ENCODE measurements around the gene NFKB2. TPM values are rescaled to one million over a fixed set of nuclear protein-coding genes. Genes with fewer than 3 reads are reported as not detected.

Gene NFKB2
- total RNA-seq, 4 donors from 2014 or later, result 6.5 to 22.9 (median 19.2) TPM

- Histone ChIP-seq H3K9me3 (no peaks in the 10 kb centered on the region), H3K27me3 (peaks cover 0 to 9% of the 10 kb centered on the region in 2 donors), H3K27ac (peak overlapping the region in 3 of 4 donors; percentile 31 to 77 (median 55)), H3K4me1 (peaks cover 0 to 28% (median 11%) of the 10 kb centered on the region in 4 donors), H3K36me3 (no peaks in the 10 kb centered on the region), H3K4me3 (peak overlapping the region; percentile 28 to 56 (median 50))
- DNase-seq, result no peak
- TF ChIP-seq POLR2A (IDR thresholded peaks at IDR 0.05), result no peak
- TF ChIP-seq CTCF (IDR thresholded peaks at IDR 0.05), result no peak
Observed at GRCh38 chr10:102409604-102410428, 14.3 kb downstream of the NFKB2 start.

- Histone ChIP-seq H3K9me3 (no peaks in the 10 kb centered on the region), H3K4me3 (peak overlapping the region; percentile 0 to 56 (median 40)), H3K36me3 (no peaks in the 10 kb centered on the region), H3K27ac (peak overlapping the region in 3 of 4 donors; percentile 17 to 77 (median 55)), H3K27me3 (peaks cover 0 to 9% of the 10 kb centered on the region in 2 donors), H3K4me1 (peaks cover 0 to 28% (median 11%) of the 10 kb centered on the region in 4 donors)
- DNase-seq, result no peak
- no peak for TF ChIP-seq CTCF (IDR thresholded peaks at IDR 0.05)
- TF ChIP-seq POLR2A (IDR thresholded peaks at IDR 0.05), result no peak
Observed at GRCh38 chr10:102410429-102411073, 15.0 kb downstream of the NFKB2 start.

GRCh38 chr10:102411341-102412255 lies 16.1 kb downstream of the NFKB2 start:
- Histone ChIP-seq H3K27ac (no peak overlapping the region), H3K36me3 (no peaks in the 10 kb centered on the region), H3K4me3 (no peak overlapping the region), H3K4me1 (peaks cover 0 to 28% (median 11%) of the 10 kb centered on the region in 4 donors), H3K9me3 (no peaks in the 10 kb centered on the region), H3K27me3 (peaks cover 0 to 9% of the 10 kb centered on the region in 2 donors)
- DNase-seq, result no peak
- TF ChIP-seq POLR2A (IDR thresholded peaks at IDR 0.05), result no peak
- no peak for TF ChIP-seq CTCF (IDR thresholded peaks at IDR 0.05)

- Histone ChIP-seq H3K36me3 (no peaks in the 10 kb centered on the region), H3K27me3 (peaks cover 0 to 9% of the 10 kb centered on the region in 2 donors)
- TF ChIP-seq POLR2A (IDR thresholded peaks at IDR 0.05), result no peak
- no peak for TF ChIP-seq CTCF (IDR thresholded peaks at IDR 0.05)
Observed at GRCh38 chr10:102412293-102412692, 16.8 kb downstream of the NFKB2 start.

GRCh38 chr10:102413053-102413705 lies 17.7 kb downstream of the NFKB2 start:
- H3K27me3 ChIP-seq, result peaks cover 0 to 9% of the 10 kb centered on the region in 2 donors
- H3K27ac ChIP-seq, result no peak overlapping the region
- H3K4me1 ChIP-seq, result peaks cover 0 to 25% (median 11%) of the 10 kb centered on the region in 4 donors
- no peak overlapping the region for H3K4me3 ChIP-seq
- no peak for DNase-seq
- H3K36me3 ChIP-seq, result no peaks in the 10 kb centered on the region
- TF ChIP-seq POLR2A (IDR thresholded peaks at IDR 0.05) (no peak), CTCF (IDR thresholded peaks at IDR 0.05) (no peak)
- H3K9me3 ChIP-seq, result no peaks in the 10 kb centered on the region

More at GRCh38 chr10:102412293-102412692, 16.8 kb downstream of the NFKB2 start:
- Histone ChIP-seq H3K4me1 (peaks cover 0 to 28% (median 11%) of the 10 kb centered on the region in 4 donors), H3K4me3 (no peak overlapping the region), H3K27ac (no peak overlapping the region), H3K9me3 (no peaks in the 10 kb centered on the region)
- no peak for DNase-seq

Data from Peyer's patch (tissue), 4 donors.